Measurements from ENCODE around the gene SH3PXD2B.

- no peak for TF ChIP-seq CTCF (IDR thresholded peaks at IDR 0.05)
- TF ChIP-seq POLR2A (IDR thresholded peaks at IDR 0.05) = no peak
These were observed 37.9 kb upstream of the SH3PXD2B start for GRCh38 chr5:172492097-172492840.

Measured in thyroid gland (tissue), 4 donors.